ENCODE measurements around the gene TYK2. TPM values are rescaled to one million over a fixed set of nuclear protein-coding genes. Genes with fewer than 3 reads are reported as not detected.

TYK2 gene
- total and polyA plus RNA-seq, 2 of the 4 experiments (the other 2 are of a cell fraction) = 40.9 to 97.9 TPM

- dilution Hi-C loops (cut with HindIII; ENCODE audit: low sequenced_read_pairs, unreplicated experiment) = no loop called here
Measured at GRCh38 chr19:10392120-10392519, 11.7 kb upstream of the TYK2 start.

More at GRCh38 chr19:10392120-10392519, 11.7 kb upstream of the TYK2 start:
- ATAC-seq (ENCODE audit: low read depth) (no peak), DNase-seq (no peak)
- WGBS, 2 experiments (ENCODE audit: extremely low coverage in 2 of 2, insufficient read length in 1 of 2) = no CpG with 5 or more reads among the region's 6 CpGs
- no peaks in the 10 kb centered on the region for H3K27me3 ChIP-seq (ENCODE audit: control insufficient read depth, insufficient read depth, low read length)
- ChIA-PET CTCF (interaction anchor here (1.2 kb wide), 1 partner anchor 123 kb away, joined by 3 read pairs; no protein-coding TSS in a partner anchor), POLR2A (ENCODE audit: unreplicated experiment) (no interaction called here)
- no peak overlapping the region for H4K5ac ChIP-seq (ENCODE audit: low read depth, low read length)
- no peak overlapping the region for H3K4me3 ChIP-seq (ENCODE audit: insufficient read depth, low read depth, low read length)
- H2BK20ac ChIP-seq (ENCODE audit: low read depth, low read length) = no peak overlapping the region
- H3K56ac ChIP-seq (ENCODE audit: extremely low read depth, insufficient read depth, low read length) = no peak overlapping the region
- H3K23ac ChIP-seq (ENCODE audit: low read depth, low read length) = no peak overlapping the region
- in situ Hi-C loops (cut with MboI; ENCODE audit: low sequenced_read_pairs) (no loop called here), intact Hi-C loops (cut with micrococcal nuclease) (no loop called here)
- H3K18ac ChIP-seq (ENCODE audit: low read depth, low read length) = no peak overlapping the region
- BruUV-seq (replicated peaks) = no TSS peak
- no peaks in the 10 kb centered on the region for H3K9me1 ChIP-seq (ENCODE audit: insufficient read depth, low read length)
- H3K4ac ChIP-seq (ENCODE audit: low read depth, low read length) = no peak overlapping the region
- H4K20me1 ChIP-seq (ENCODE audit: insufficient read depth, low read length) = peaks cover 31% of the 10 kb centered on the region
- peaks cover 41% of the 10 kb centered on the region for H3K36me3 ChIP-seq (ENCODE audit: control insufficient read depth, insufficient read depth, low read length)
- H3K4me1 ChIP-seq (ENCODE audit: control insufficient read depth, insufficient read depth, low read length) = no peaks in the 10 kb centered on the region
- no peak overlapping the region for H3K4me2 ChIP-seq (ENCODE audit: low read depth, low read length)
- no peak overlapping the region for H2AK9ac ChIP-seq (replicated peaks; ENCODE audit: low read depth, low read length, poor library complexity)
- H2BK15ac ChIP-seq (ENCODE audit: low read depth, low read length) = no peak overlapping the region
- H3K9me3 ChIP-seq (ENCODE audit: control insufficient read depth, insufficient read depth, low read length) = no peaks in the 10 kb centered on the region
- no peak overlapping the region for H3K14ac ChIP-seq (replicated peaks; ENCODE audit: low read depth, low read length)
- TF ChIP-seq MAFK (IDR thresholded peaks at IDR 0.05; ENCODE audit: low read depth, low read length) (no peak), NFE2L2 (IDR thresholded peaks at IDR 0.05; ENCODE audit: low read depth, low read length) (no peak), RFX5 (IDR thresholded peaks at IDR 0.05; ENCODE audit: low read depth, low read length) (no peak), MAZ (IDR thresholded peaks at IDR 0.05; ENCODE audit: borderline replicate concordance, low read depth, low read length) (no peak), POLR2A (IDR thresholded peaks at IDR 0.05; ENCODE audit: low read depth, low read length) (no peak), USF2 (IDR thresholded peaks at IDR 0.05; ENCODE audit: low read depth, low read length) (no peak), MXI1 (IDR thresholded peaks at IDR 0.05; ENCODE audit: borderline replicate concordance, low read depth, low read length) (no peak), FOS (IDR thresholded peaks at IDR 0.05; ENCODE audit: low read depth, low read length) (no peak), CEBPB (IDR thresholded peaks at IDR 0.05; ENCODE audit: low read depth, low read length) (no peak), RAD21 (IDR thresholded peaks at IDR 0.05; ENCODE audit: low read length) (no peak), CTCF (conservative IDR thresholded peaks at IDR 0.05; ENCODE audit: low read depth, low read length) (no peak), RCOR1 (IDR thresholded peaks at IDR 0.05; ENCODE audit: insufficient replicate concordance, low read length) (no peak), BHLHE40 (IDR thresholded peaks at IDR 0.05; ENCODE audit: low read depth, low read length) (no peak), SMC3 (IDR thresholded peaks at IDR 0.05; ENCODE audit: low read depth, low read length) (no peak)
- TF ChIP-seq, protein P1, sequence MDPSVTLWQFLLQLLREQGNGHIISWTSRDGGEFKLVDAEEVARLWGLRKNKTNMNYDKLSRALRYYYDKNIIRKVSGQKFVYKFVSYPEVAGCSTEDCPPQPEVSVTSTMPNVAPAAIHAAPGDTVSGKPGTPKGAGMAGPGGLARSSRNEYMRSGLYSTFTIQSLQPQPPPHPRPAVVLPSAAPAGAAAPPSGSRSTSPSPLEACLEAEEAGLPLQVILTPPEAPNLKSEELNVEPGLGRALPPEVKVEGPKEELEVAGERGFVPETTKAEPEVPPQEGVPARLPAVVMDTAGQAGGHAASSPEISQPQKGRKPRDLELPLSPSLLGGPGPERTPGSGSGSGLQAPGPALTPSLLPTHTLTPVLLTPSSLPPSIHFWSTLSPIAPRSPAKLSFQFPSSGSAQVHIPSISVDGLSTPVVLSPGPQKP (IDR thresholded peaks at IDR 0.05; ENCODE audit: borderline replicate concordance, low read depth, low read length) = no peak
- H2BK5ac ChIP-seq (ENCODE audit: low read depth, low read length, poor library complexity, severe bottlenecking) = no peak overlapping the region
- no peak overlapping the region for H3K9ac ChIP-seq (ENCODE audit: low read depth, low read length)
- no peak overlapping the region for H2AFZ ChIP-seq (replicated peaks; ENCODE audit: low read length, poor library complexity)
- no peak overlapping the region for H3K27ac ChIP-seq (ENCODE audit: insufficient read depth, low read length)
- no peak overlapping the region for H2AK5ac ChIP-seq (ENCODE audit: low read depth, low read length)
- no peak overlapping the region for H2BK120ac ChIP-seq (ENCODE audit: low read depth, low read length)
- no peak overlapping the region for H4K8ac ChIP-seq (ENCODE audit: low read depth in 2 of 2, low read length in 2 of 2)
- peaks cover 3 to 14% of the 10 kb centered on the region in 2 experiments; a peak in 3 of 4 replicates for H3K79me1 ChIP-seq (ENCODE audit: low read depth in 1 of 2, low read length in 2 of 2)
- H4K91ac ChIP-seq (ENCODE audit: insufficient read depth, low read depth, low read length) = no peak overlapping the region

Measured in IMR-90 (cell line).